OCI-LY3 (cell line): ENCODE measurements around the gene KIF3A.

Experiments used
- EZH2phosphoT487 ChIP-seq: fragments of 200-600 bp; shearing (Covaris generic); IDR thresholded peaks from 2 replicates; pipeline ENCODE4 v1.6.1; 2018; ENCODE audit warnings: antibody characterized with exemption, mixed run types, low read depth
- TF ChIP-seq, protein P1 (sequence below): fragments of 200-600, 300-600 bp; sonication (generic); IDR thresholded peaks from 2 replicates; pipeline ENCODE4 v1.5.1; 2014; ENCODE audit warnings: antibody characterized with exemption, low read length, low read depth

DNA sequence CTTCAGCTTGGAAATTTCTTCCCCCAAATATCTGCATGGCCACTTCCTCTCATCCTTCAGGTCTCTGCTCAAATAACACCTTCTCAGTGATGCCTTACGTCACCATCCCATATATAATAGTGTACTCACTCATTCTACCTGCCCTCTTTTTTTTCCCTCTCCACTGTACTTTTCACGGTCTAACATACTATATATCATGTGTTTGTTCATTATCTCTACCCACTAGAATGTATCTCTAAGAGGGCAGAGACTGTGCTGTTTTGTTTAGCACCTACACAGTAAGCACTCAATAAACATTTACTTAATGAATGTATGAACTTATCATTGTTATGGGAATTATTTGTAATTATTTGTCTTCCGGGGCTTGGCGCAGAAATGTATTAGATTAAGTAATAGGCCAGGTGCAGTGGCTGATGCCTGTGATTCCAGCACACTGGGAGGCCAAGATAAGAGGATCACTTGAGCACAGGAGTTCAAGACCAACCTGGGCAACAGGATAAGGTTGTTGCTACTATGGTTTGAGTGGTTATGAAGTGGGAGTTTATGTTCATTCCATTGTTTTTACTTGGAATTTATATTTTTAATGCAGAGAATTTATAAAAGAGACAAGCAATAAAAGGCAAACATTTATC, 85.4 kb downstream of the KIF3A start:
- TF ChIP-seq, protein P1, sequence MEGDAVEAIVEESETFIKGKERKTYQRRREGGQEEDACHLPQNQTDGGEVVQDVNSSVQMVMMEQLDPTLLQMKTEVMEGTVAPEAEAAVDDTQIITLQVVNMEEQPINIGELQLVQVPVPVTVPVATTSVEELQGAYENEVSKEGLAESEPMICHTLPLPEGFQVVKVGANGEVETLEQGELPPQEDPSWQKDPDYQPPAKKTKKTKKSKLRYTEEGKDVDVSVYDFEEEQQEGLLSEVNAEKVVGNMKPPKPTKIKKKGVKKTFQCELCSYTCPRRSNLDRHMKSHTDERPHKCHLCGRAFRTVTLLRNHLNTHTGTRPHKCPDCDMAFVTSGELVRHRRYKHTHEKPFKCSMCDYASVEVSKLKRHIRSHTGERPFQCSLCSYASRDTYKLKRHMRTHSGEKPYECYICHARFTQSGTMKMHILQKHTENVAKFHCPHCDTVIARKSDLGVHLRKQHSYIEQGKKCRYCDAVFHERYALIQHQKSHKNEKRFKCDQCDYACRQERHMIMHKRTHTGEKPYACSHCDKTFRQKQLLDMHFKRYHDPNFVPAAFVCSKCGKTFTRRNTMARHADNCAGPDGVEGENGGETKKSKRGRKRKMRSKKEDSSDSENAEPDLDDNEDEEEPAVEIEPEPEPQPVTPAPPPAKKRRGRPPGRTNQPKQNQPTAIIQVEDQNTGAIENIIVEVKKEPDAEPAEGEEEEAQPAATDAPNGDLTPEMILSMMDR: no peak
- TF ChIP-seq EZH2phosphoT487: no peak
